AG09319 (cell line): Measurements from ENCODE around the gene FAM216A.
"Not testable (repeated sequence)": the region's sequence is repeated elsewhere in the genome, so short reads cannot be mapped to it uniquely, and the experiment has no call there.

Source experiments
- DNase-seq: peaks from one replicate; pipeline ENCODE4 v3.0.0-alpha.2; 2010; ENCODE audit warnings: low read depth; ENCODE audit errors: extremely low read depth
- TF ChIP-seq, protein P1 (sequence below): IDR thresholded peaks from 2 replicates; pipeline ENCODE4 v1.5.1; 2011; ENCODE audit warnings: low read depth, mild to moderate bottlenecking, inconsistent platforms, low read length, moderate library complexity

FAM216A gene, protein sequence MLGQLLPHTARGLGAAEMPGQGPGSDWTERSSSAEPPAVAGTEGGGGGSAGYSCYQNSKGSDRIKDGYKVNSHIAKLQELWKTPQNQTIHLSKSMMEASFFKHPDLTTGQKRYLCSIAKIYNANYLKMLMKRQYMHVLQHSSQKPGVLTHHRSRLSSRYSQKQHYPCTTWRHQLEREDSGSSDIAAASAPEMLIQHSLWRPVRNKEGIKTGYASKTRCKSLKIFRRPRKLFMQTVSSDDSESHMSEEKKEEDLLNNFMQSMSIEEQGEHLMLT

DNA sequence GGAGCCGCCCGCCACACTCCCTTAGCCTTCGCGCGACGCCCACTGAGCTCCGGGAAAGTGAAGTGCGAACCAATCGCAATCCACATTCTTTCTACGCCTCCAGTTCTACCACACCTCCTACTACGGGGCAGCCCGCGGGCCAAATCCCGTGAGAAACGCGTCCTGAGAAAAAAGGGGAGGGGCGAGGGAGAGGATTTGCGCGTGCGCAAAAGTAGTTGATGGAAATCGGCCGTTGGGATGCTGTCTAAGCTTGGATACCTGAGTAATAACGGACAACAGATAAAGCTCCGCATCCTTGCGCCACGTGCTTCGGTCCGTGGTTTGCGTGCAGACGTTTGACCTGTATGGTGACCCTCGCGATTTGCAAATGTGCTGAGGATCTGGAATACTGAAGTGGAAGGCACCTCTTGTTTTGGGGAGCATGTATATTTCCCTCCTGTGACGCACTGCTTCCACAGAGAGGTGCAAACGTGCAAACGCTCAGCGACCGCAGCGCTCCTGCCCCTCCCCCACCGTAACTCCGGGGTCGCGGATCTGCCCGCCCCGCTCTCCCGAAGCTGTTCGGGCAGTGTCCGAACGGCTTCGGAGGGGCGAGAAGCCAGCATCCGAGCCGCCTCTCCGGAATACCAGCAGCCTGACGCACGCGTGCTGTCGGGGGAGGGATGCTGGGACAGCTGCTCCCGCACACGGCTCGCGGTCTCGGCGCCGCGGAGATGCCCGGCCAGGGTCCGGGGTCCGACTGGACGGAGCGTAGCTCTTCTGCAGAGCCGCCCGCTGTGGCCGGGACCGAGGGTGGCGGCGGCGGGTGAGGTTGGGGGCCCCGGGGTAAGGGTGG, at the start of gene FAM216A, which contains the start of gene GPN3:
TSS of gene FAM216A (plus strand) at position 632 of the 835 bp plus-strand sequence. CDS start at position 663, 31 bp downstream.
TSS of gene GPN3 (minus strand) at position 44 of the 835 bp plus-strand sequence. CDS start 54 bp downstream, outside the sequence.
- DNase-seq: peak; percentile 94
- TF ChIP-seq, protein P1, sequence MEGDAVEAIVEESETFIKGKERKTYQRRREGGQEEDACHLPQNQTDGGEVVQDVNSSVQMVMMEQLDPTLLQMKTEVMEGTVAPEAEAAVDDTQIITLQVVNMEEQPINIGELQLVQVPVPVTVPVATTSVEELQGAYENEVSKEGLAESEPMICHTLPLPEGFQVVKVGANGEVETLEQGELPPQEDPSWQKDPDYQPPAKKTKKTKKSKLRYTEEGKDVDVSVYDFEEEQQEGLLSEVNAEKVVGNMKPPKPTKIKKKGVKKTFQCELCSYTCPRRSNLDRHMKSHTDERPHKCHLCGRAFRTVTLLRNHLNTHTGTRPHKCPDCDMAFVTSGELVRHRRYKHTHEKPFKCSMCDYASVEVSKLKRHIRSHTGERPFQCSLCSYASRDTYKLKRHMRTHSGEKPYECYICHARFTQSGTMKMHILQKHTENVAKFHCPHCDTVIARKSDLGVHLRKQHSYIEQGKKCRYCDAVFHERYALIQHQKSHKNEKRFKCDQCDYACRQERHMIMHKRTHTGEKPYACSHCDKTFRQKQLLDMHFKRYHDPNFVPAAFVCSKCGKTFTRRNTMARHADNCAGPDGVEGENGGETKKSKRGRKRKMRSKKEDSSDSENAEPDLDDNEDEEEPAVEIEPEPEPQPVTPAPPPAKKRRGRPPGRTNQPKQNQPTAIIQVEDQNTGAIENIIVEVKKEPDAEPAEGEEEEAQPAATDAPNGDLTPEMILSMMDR: no peak

- not testable (repeated sequence) for DNase-seq
Measured at GRCh38 chr12:110420644-110421043, 48.0 kb upstream of the FAM216A start.

DNA sequence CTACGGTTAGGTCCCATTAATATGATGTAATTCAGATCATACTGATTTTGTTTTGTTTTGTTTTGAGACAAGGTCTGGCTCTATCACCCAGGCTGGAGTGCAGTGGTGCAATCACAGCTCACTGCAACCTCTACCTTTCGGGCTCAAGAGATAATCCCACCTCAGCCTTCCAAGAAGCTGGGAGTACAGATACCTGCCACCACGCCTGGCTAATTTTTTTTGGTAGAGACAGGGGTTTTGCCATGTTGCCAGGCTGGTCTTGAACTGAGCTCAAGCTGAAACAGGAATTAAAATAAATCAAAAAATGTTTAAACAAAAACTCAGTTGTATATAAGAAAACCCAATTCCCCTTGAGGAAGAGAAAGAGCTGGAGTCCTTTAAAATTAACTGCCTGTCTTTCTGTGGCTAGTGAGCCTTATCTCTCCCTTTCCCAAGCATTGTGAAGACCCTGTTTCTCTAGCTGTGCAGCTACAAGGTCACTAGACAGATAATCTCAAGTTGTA, 47.4 kb upstream of the FAM216A start:
- TF ChIP-seq, protein P1: no peak
- DNase-seq: no peak

- DNase-seq: no peak
- TF ChIP-seq, protein P1: no peak
Measured at GRCh38 chr12:110421701-110422100, 46.9 kb upstream of the FAM216A start.

DNA sequence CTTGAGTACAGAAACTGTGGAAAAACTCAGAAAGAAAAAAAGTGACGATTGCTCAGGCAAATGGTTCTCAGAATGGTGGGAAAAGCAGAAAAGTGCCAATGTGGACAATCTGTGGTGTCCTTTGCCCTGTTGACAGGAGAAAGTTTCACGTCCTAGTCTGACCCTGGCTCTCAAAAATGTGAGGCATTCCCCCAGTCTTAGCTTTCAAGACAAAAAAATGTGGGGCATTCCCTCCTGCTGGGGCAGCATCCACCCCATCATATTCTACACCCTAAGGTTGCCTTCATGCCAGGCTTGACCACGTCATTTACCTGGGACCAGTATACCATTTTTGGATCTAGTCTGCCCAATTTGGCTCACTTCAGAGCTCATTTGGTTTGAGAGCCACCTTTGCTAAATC, 44.4 kb upstream of the FAM216A start:
- DNase-seq: no peak
- TF ChIP-seq, protein P1: no peak

- DNase-seq: peak; percentile 42
- TF ChIP-seq, protein P1: no peak
Measured at GRCh38 chr12:110426406-110426805, 42.2 kb upstream of the FAM216A start.

- not testable (repeated sequence) for DNase-seq
Measured at GRCh38 chr12:110429676-110430075, 39.0 kb upstream of the FAM216A start.

DNA sequence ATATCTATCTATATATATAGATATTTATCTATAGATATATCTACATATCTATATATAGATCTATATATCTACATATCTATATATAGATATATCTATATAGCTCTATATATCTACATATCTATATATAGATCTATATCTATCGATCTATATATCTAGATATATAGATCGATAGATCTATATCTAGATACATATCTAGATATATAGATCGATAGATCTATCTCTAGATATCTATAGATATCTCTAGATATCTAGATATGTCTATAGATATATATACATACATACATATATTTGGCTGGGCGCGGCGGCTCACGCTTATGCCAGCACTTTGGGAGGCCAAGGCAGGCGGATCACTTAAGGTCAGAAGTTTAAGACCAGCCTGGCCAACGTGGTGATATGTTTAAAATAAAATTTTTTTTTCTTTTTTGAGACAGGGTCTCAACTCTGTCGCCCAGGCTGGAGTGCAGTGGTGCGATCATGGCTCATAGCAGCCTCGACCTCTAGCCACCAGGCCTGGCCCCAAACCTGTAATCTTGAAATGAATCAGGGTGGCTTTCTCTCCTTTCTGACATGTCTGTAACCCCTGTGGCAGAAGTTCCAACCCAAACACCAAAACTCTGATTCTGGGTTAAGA, 36.6 kb upstream of the FAM216A start:
- DNase-seq: no peak
- TF ChIP-seq, protein P1: no peak
